ENCODE data around the gene ADGRD1.

DNA sequence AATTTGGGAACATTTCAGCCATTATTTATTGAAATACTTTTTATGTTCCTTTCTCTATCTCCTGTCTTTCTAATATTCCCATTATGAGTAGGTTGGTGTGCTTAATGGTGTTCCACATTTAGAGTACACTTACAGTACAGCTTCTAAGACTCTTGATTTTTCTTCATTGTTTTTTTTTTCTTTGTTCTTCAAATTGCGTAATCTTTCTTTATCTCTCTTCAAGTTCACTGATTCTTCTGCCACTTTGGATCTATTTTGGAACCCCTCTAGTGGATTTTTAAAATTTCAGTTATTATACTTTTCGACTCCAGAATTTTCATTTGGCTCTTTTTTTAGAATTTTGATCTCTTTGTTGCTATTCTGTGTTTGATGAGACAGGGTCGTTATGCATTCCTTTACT lies 157.7 kb downstream of the ADGRD1 start:
- TF ChIP-seq GATA3 (IDR thresholded peaks at IDR 0.05; ENCODE audit: low read depth, low read length) (no peak), GATA2 (IDR thresholded peaks at IDR 0.05; ENCODE audit: low read depth, low read length) (no peak)

Measured in SH-SY5Y (cell line).